ENCODE data around the gene MAML3.

GRCh38 chr4:139918591-139918990 lies 235.4 kb downstream of the MAML3 start:
- TF ChIP-seq POLR2A (IDR thresholded peaks at IDR 0.05) (no peak), CTCF (IDR thresholded peaks at IDR 0.05) (no peak)

Data from transverse colon (tissue), 3 donors.